DMS53 treated with DMSO at 0.1 percent for 48 hours (cell line): ENCODE results near the gene TSEN15.
"Not testable (repeated sequence)": the region's sequence is repeated elsewhere in the genome, so short reads cannot be mapped to it uniquely, and the experiment has no call there.

ENCODE experiments used
- DNase-seq: peaks from one replicate; lab custom pipeline; 2025; ENCODE audit not compliant: unreplicated experiment; lab: John Stamatoyannopoulos, UW

TSEN15 gene

DNA sequence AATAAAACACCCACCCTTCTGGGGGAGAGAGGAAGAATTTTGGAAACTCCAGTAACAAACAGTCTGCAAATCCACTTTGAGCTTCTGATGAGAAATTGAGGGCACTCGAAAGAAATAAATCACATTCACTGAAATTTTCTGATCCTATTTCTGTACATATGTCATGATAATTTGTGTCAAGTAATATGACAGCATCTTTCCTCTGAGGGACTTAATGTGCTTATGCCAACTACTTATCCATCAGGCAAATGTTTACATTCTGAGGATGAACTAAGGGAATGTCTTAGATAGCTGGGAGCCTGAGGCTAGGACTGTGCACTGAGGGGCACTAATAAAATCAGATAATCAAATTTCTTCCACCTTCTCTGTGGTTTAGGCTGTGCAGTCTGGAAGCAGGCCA, 44.5 kb downstream of the TSEN15 start:
- no peak for DNase-seq

DNA sequence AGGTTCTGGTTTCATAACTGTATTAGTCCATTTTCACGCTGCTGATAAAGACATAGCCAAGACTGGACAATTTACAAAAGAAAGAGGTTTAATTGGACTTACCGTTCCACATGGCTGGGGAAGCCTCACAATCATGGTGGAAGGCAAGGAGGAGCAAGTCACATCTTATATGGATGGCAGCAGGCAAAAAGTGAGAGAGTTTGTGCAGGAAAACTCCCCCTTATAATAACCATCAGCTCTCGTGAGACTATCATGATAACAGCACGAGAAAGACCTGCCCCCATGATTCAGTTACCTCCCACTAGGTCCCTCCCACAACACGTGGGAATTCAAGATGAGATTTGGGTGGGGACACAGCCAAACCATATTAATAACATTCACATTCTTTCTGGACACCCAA, 45.0 kb downstream of the TSEN15 start:
- DNase-seq = not testable (repeated sequence)

DNA sequence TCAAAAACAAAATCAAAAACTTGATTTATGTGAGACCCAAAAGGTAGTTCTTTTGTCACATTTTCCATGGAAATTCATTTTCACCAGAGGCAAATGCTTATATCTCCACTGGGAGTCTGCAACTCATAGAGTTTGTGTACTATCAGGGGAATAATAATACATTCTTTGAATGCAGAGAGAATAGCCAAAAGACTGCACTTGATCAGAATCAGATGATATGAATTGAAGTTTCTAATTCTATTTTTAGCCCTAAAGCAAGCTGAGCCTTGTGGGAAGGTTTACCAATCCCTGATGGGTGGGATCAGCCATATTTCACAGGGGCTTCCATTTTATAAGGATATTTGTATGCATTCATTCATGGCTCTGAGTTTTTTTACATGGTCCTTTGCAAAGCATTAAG, 49.6 kb downstream of the TSEN15 start:
- no peak for DNase-seq

DNA sequence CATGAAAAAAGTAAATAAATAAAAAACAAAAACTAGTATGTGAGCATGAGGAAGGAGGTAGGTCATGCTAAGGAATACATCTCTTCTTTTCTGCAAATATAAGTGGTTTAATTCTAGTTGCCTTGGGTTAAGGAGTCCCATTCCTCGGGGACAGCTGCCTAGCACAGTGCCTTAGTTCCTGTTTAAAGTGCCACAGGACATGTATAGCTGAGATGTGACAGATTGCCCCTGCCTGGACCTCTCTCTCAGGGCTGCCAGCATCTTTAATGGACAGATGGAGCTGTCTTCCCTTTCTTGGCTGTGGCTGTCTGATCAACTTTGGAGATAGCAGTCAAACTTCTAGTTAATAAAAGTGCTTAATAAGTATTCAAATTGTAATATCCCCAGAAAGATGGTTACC, 50.0 kb downstream of the TSEN15 start:
- no peak for DNase-seq

DNA sequence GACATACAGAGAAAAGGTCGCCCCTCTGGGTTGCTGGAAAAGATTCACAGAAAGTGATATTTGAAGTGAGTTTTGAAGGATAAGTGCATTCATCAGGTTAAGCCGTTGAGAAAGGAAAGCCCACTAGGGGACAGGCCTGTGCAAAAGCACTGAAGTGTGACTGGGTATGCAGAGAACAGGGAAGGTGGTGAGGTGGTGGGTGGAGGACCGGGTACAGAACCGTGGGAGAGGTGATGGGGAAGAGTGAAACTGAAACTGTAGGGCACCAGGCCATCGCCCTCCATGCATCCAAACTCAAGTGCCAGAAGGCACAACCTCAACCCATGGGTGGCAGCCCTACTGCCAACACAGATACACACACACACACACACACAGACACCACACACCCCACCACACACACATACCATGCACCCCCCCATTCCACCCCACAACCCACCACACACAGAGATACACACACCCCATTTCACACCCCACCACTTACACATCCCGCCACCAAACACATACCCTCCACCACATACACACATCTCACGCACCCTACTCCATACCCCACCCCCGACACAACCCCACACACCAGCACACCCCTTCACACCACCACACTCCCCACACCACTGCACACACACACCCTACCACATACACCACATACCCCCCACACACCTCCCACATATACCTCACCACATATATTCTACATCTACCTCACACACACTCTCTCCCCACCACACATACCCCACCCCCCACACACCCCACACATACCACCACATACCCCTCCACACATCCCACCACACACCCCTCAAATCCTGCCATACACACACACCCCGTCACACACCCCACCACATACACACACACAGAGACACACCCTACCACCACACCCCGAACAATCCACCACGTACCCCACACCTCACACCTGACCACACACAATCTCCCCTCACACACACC, 59.0 kb downstream of the TSEN15 start:
- DNase-seq = no peak

DNA sequence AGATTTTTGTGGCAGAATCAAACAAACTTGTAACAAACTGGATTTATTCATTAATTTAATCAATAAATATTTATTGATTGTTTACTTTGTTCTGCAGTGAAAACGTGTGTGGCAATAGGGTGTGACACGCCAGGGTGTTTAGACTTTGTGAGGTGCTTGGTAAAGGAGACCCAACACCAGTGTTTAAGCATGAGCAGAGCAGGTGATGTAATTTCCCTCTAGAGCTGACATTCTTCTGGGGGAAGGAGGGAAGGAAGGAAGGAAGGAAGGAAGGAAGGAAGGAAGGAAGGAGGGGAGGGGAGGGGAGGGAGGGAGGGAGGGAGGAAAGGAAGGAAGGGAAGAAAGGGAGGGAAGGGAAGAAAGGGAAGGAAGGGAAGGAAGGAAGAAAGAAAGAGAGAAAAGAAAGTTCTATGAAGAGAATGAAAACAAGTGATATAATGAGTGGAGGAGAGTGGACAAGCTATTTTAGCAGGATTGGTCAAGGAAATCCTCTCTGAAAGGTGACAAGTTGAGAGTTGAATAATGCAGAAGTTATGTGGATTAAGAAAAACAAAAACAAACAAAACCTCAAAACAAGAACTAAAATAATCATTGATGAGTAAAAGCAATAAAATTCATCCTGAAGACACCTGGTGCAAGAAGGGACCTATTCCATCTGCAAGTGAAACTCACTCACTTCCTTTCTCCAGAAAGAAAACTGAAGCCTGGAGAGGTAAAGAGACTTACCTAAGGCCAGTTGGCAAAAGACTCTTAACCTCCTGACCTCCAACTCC, 60.8 kb downstream of the TSEN15 start:
- DNase-seq = no peak

DNA sequence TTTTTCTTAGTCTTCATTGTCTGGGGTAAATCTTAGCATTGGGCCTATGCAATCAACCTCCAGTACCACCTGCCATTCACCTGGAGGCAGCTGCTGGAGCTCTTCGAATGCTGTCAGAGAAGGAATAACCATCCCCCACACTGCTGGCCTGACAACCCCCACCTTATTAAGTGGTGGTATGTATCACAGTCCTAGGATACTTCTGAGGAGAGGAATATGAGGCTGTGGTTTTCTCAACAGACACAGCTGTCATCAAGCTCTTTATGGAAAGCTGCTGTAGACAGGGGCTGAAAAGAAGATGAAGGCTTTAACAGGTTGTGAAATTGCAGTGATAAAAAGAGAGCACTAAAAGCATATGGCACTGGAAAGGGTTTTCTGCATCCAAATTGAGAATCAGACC, 61.7 kb downstream of the TSEN15 start:
- DNase-seq = no peak

DNA sequence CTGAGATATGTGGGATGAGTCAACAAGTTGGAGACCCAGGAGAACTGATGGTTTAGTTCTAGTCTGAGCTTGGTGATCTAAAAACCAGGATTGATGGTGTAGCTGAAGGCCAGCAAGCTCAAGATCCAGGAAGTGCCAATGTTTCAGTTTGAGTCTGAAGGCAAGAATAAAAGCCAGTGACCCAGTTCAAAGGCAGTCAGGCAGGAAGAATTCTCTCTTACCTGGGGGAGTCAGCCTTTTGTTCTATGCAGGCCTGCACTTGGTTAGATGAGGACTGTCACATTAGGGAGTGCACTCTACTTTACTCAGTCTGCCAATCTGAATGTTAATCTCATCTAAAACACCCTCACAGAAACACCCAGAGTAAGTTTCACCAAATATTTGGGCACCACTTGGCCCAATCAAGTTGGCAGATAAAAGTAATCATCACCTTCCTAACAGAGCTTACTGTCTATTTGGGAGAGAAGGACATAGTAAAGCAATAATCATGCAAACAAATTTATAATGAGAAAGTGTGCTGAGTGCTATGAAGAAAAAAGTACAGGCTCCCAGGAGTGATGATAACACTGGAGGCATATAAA, 63.4 kb downstream of the TSEN15 start:
- DNase-seq = no peak

DNA sequence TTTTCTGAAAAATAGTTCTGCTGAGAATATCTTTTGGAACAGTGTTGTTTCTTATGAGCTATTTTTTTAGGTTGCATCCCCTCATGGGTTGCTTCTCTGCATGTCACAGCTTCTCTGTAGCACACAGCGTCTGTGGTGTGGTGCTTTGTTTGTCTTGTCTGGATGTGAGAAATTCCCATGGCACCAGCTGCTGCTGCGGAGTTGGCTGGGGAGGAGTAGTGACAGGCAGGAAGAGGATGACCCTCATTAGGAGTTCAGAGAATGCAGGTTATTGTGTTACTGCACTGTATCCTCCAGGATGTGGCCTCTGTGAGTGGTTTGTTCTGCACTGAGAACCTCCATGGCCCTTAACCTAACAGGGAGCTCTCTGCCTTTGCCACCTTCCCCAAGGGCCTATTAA, 64.8 kb downstream of the TSEN15 start:
- DNase-seq = no peak

DNA sequence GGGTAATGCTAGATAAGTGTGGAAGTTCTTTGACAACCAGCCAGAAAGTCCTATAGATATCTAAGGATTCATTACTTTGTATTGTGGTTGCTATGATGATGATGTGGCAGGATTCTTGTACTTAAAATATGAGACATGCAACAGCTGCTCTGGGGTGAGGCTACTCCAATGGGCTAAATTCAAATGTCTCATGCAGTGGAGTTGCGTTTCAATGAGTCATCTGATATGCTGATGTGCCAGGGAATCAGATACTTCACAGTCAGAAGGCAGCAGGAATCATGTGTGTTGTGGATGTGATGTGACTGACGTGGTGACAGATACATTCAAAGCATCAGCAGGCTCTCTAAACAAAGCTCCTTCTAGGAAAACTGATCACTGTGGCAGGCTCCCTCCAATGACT, 66.5 kb downstream of the TSEN15 start:
- no peak for DNase-seq
